ENCODE measurements around the gene ATXN7L3B. TPM values are rescaled to one million over a fixed set of nuclear protein-coding genes. Genes with fewer than 3 reads are reported as not detected.
"Not testable (repeated sequence)": the region's sequence is repeated elsewhere in the genome, so short reads cannot be mapped to it uniquely, and the experiment has no call there.

Gene ATXN7L3B
- total and polyA plus RNA-seq, 8 donors = 5.4 to 23.3 (median 12.5) TPM

- Histone ChIP-seq H3K4me3 (no peak overlapping the region), H3K4me1 (no peaks in the 10 kb centered on the region), H3K36me3 (no peaks in the 10 kb centered on the region), H3K9me3 (no peaks in the 10 kb centered on the region), H3K27me3 (no peaks in the 10 kb centered on the region), H3K27ac (no peak overlapping the region)
- FAIRE-seq = no peak
- WGBS, 2 donors = 76 to 79% methylated on average over 1 of the region's 1 CpG
- intact Hi-C loops (cut with DNase I) = no loop called here
- no peak for ATAC-seq
- no peak for TF ChIP-seq CTCF (IDR thresholded peaks at IDR 0.05)
- no peak for DNase-seq
These were observed 38.4 kb upstream of the ATXN7L3B start for GRCh38 chr12:74499192-74499591.

GRCh38 chr12:74508873-74509657 lies 28.6 kb upstream of the ATXN7L3B start:
- H3K36me3 ChIP-seq; H3K27ac ChIP-seq; H3K4me3 ChIP-seq; FAIRE-seq; H3K4me1 ChIP-seq; ATAC-seq; DNase-seq; H3K9me3 ChIP-seq; intact Hi-C loops (cut with DNase I): not testable (repeated sequence)
- H3K27me3 ChIP-seq = peaks cover 0 to 11% (median 0%) of the 10 kb centered on the region in 4 donors
- 75 to 86% methylated on average over 18 to 30 of the region's 31 CpGs for WGBS, 2 donors

GRCh38 chr12:74509886-74510285 lies 27.7 kb upstream of the ATXN7L3B start:
- FAIRE-seq = no peak

GRCh38 chr12:74514098-74514872 lies 23.4 kb upstream of the ATXN7L3B start:
- no peak overlapping the region for H3K27ac ChIP-seq
- no peak overlapping the region for H3K4me3 ChIP-seq
- intact Hi-C loops (cut with DNase I) = no loop called here
- 76 to 77% methylated on average over 15 of the region's 15 CpGs for WGBS, 2 donors
- H3K9me3 ChIP-seq = no peaks in the 10 kb centered on the region
- H3K27me3 ChIP-seq = peaks cover 0 to 11% (median 0%) of the 10 kb centered on the region in 4 donors
- ATAC-seq (no peak), FAIRE-seq (no peak), DNase-seq (no peak)
- H3K36me3 ChIP-seq = no peaks in the 10 kb centered on the region
- no peak for TF ChIP-seq CTCF (IDR thresholded peaks at IDR 0.05)
- no peaks in the 10 kb centered on the region for H3K4me1 ChIP-seq

More at GRCh38 chr12:74509886-74510285, 27.7 kb upstream of the ATXN7L3B start:
- no peak for TF ChIP-seq CTCF (IDR thresholded peaks at IDR 0.05)
- Histone ChIP-seq H3K4me1 (no peaks in the 10 kb centered on the region), H3K9me3 (no peaks in the 10 kb centered on the region), H3K27ac (no peak overlapping the region), H3K27me3 (peaks cover 0 to 11% (median 0%) of the 10 kb centered on the region in 4 donors), H3K36me3 (no peaks in the 10 kb centered on the region), H3K4me3 (no peak overlapping the region)
- intact Hi-C loops (cut with DNase I) = no loop called here
- ATAC-seq (no peak), DNase-seq (no peak)

- intact Hi-C loops (cut with DNase I) = no loop called here
- no peak overlapping the region for H3K4me3 ChIP-seq
- FAIRE-seq (no peak), ATAC-seq (no peak), DNase-seq (no peak)
- TF ChIP-seq CTCF (IDR thresholded peaks at IDR 0.05) = no peak
- H3K27me3 ChIP-seq = peaks cover 0 to 11% (median 0%) of the 10 kb centered on the region in 4 donors
- H3K9me3 ChIP-seq = no peaks in the 10 kb centered on the region
- no peak overlapping the region for H3K27ac ChIP-seq
- no peaks in the 10 kb centered on the region for H3K4me1 ChIP-seq
- no peaks in the 10 kb centered on the region for H3K36me3 ChIP-seq
- WGBS, 2 donors = 8 to 11% methylated on average over 2 of the region's 2 CpGs
These were observed 21.8 kb upstream of the ATXN7L3B start for GRCh38 chr12:74515849-74516248.
